ENCODE results near the gene PRKAR2A. TPM values are rescaled to one million over a fixed set of nuclear protein-coding genes. Genes with fewer than 3 reads are reported as not detected.

PRKAR2A gene
- total RNA-seq, 1 experiment from 2014 or later = 85.4 TPM

DNA sequence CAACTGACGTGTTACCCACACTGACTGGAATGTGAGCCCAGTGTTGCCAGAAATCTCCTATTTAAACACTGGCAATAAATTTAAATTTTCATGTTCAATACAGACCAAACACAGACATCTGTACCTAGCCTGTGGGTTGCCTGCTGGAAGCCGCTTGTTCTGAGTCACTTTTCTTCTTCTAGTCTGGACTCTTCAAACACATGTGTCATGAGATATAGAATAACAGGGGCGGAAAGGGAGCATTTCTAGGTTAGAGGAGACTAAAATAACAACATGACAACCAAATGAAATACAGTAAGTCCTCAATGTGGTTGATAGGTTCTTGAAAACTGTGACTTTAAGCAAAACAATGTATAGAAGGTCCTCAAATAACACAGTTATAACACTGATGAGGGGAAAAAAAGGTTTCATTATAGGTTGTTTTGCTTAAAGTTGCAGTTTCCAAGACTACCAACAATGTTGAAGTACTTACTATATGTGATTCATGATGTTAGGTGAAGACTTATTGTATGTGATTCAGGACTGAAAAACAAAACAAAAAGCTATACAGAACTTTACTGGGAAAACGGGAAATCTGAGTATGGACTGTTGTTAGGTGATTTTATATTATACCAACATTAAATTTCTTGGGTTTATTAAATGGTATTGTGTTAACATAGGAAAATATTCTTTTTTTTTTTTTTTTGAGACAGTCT lies 63.1 kb downstream of the PRKAR2A start:
- Histone ChIP-seq H3K4me3 (ENCODE audit: low read depth in 2 of 2, low read length in 2 of 2) (no peak overlapping the region), H3K4me1 (ENCODE audit: control insufficient read depth, insufficient read depth, low read length) (no peaks in the 10 kb centered on the region), H3K27ac (ENCODE audit: low read length) (no peak overlapping the region), H3K36me3 (ENCODE audit: control insufficient read depth, insufficient read depth, low read length) (no peaks in the 10 kb centered on the region), H3K27me3 (ENCODE audit: control insufficient read depth, insufficient read depth, low read length) (no peaks in the 10 kb centered on the region), H3K9me3 (ENCODE audit: control insufficient read depth, insufficient read depth, low read depth, low read length) (no peaks in the 10 kb centered on the region)
- intact Hi-C loops (cut with micrococcal nuclease; ENCODE audit: unreplicated experiment) (no loop called here), in situ Hi-C loops (cut with HindIII; ENCODE audit: low pct_unique_long_range_greater_than_20kb, low sequenced_read_pairs) (no loop called here)
- DNase-seq (ENCODE audit: low read depth, low spot score) = no peak
- ChIA-PET CTCF (no interaction called here), POLR2A (interaction anchor here (0.7 kb wide), 1 partner anchor 44 kb away, joined by 3 read pairs; no protein-coding TSS in a partner anchor)
- no TSS peak for BruUV-seq (replicated peaks)
- no peak for ATAC-seq
- TF ChIP-seq POLR2AphosphoS5 (IDR thresholded peaks at IDR 0.05; ENCODE audit: low read depth, low read length) = no peak

DNA sequence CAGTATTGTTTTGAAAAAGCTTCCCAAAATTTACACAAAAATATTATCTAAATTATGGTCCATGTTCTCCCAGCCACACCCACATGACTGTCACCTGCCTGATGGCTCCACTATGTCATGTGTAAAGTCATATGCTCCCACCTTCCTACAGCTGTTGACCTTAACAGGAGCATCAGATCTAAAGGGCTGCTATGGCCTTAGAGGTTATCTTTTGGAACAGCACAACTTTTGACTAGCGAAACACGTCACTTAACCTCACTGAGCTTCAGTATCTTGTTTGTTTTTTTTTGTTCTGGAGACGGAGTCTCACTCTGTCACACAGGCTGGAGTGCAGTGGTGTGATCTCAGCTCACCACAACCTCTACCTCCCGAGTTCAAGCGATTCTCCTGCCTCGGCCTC lies 64.4 kb downstream of the PRKAR2A start:
- Histone ChIP-seq H3K36me3 (ENCODE audit: control insufficient read depth, insufficient read depth, low read length) (no peaks in the 10 kb centered on the region), H3K4me1 (ENCODE audit: control insufficient read depth, insufficient read depth, low read length) (no peaks in the 10 kb centered on the region), H3K4me3 (ENCODE audit: low read depth in 2 of 2, low read length in 2 of 2) (no peak overlapping the region), H3K9me3 (ENCODE audit: control insufficient read depth, insufficient read depth, low read depth, low read length) (no peaks in the 10 kb centered on the region), H3K27me3 (ENCODE audit: control insufficient read depth, insufficient read depth, low read length) (no peaks in the 10 kb centered on the region), H3K27ac (ENCODE audit: low read length) (no peak overlapping the region)
- ChIA-PET POLR2A (no interaction called here), CTCF (no interaction called here)
- intact Hi-C loops (cut with micrococcal nuclease; ENCODE audit: unreplicated experiment) = no loop called here
- in situ Hi-C loops (cut with HindIII; ENCODE audit: low pct_unique_long_range_greater_than_20kb, low sequenced_read_pairs) = no loop called here
- ATAC-seq (no peak), DNase-seq (ENCODE audit: low read depth, low spot score) (no peak)
- no TSS peak for BruUV-seq (replicated peaks)
- no peak for TF ChIP-seq SIN3A (IDR thresholded peaks at IDR 0.05; ENCODE audit: borderline replicate concordance, insufficient read depth, low read depth, low read length)
- TF ChIP-seq, protein P1, sequence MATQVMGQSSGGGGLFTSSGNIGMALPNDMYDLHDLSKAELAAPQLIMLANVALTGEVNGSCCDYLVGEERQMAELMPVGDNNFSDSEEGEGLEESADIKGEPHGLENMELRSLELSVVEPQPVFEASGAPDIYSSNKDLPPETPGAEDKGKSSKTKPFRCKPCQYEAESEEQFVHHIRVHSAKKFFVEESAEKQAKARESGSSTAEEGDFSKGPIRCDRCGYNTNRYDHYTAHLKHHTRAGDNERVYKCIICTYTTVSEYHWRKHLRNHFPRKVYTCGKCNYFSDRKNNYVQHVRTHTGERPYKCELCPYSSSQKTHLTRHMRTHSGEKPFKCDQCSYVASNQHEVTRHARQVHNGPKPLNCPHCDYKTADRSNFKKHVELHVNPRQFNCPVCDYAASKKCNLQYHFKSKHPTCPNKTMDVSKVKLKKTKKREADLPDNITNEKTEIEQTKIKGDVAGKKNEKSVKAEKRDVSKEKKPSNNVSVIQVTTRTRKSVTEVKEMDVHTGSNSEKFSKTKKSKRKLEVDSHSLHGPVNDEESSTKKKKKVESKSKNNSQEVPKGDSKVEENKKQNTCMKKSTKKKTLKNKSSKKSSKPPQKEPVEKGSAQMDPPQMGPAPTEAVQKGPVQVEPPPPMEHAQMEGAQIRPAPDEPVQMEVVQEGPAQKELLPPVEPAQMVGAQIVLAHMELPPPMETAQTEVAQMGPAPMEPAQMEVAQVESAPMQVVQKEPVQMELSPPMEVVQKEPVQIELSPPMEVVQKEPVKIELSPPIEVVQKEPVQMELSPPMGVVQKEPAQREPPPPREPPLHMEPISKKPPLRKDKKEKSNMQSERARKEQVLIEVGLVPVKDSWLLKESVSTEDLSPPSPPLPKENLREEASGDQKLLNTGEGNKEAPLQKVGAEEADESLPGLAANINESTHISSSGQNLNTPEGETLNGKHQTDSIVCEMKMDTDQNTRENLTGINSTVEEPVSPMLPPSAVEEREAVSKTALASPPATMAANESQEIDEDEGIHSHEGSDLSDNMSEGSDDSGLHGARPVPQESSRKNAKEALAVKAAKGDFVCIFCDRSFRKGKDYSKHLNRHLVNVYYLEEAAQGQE (IDR thresholded peaks at IDR 0.05; ENCODE audit: insufficient read depth in 1 of 2, low read depth in 2 of 2, low read length in 1 of 2) = no peak
- TF ChIP-seq TCF7L2 (IDR thresholded peaks at IDR 0.05; ENCODE audit: low read depth, low read length) = no peak
- TF ChIP-seq, protein P2, sequence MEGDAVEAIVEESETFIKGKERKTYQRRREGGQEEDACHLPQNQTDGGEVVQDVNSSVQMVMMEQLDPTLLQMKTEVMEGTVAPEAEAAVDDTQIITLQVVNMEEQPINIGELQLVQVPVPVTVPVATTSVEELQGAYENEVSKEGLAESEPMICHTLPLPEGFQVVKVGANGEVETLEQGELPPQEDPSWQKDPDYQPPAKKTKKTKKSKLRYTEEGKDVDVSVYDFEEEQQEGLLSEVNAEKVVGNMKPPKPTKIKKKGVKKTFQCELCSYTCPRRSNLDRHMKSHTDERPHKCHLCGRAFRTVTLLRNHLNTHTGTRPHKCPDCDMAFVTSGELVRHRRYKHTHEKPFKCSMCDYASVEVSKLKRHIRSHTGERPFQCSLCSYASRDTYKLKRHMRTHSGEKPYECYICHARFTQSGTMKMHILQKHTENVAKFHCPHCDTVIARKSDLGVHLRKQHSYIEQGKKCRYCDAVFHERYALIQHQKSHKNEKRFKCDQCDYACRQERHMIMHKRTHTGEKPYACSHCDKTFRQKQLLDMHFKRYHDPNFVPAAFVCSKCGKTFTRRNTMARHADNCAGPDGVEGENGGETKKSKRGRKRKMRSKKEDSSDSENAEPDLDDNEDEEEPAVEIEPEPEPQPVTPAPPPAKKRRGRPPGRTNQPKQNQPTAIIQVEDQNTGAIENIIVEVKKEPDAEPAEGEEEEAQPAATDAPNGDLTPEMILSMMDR (IDR thresholded peaks at IDR 0.05) = no peak
- no peak for TF ChIP-seq POLR2AphosphoS5 (IDR thresholded peaks at IDR 0.05; ENCODE audit: low read depth, low read length)

DNA sequence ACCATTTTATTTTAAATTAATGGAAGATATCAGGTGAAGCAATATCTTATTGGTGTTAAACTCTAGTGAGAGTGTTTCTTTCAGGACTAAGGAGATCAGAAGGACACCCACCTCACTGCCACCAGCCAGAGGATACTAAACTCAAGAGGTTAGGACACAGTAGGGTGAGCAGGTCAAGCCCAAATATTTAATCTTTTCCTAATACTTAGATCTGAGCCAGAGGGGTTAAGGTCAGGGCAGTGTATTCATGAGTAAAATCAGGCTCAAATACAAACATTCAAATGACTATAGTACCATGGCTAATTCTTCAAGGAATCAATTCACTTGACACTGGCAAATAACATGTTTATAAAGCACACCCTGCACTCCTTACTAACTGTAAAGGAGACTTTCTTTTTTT lies 65.6 kb downstream of the PRKAR2A start:
- intact Hi-C loops (cut with micrococcal nuclease; ENCODE audit: unreplicated experiment) (no loop called here), in situ Hi-C loops (cut with HindIII; ENCODE audit: low pct_unique_long_range_greater_than_20kb, low sequenced_read_pairs) (no loop called here)
- no peaks in the 10 kb centered on the region for H3K4me1 ChIP-seq (ENCODE audit: control insufficient read depth, insufficient read depth, low read length)
- ChIA-PET CTCF (no interaction called here), POLR2A (no interaction called here)
- DNase-seq (ENCODE audit: low read depth, low spot score) = no peak
- no peaks in the 10 kb centered on the region for H3K27me3 ChIP-seq (ENCODE audit: control insufficient read depth, insufficient read depth, low read length)
- no peak for ATAC-seq
- H3K27ac ChIP-seq (ENCODE audit: low read length) = no peak overlapping the region
- TF ChIP-seq POLR2AphosphoS5 (IDR thresholded peaks at IDR 0.05; ENCODE audit: low read depth, low read length) (no peak), TCF7L2 (IDR thresholded peaks at IDR 0.05; ENCODE audit: low read depth, low read length) (no peak), SIN3A (IDR thresholded peaks at IDR 0.05; ENCODE audit: borderline replicate concordance, insufficient read depth, low read depth, low read length) (no peak)
- TF ChIP-seq, protein P1 (IDR thresholded peaks at IDR 0.05; ENCODE audit: insufficient read depth in 1 of 2, low read depth in 2 of 2, low read length in 1 of 2) = no peak
- TF ChIP-seq, protein P2 (IDR thresholded peaks at IDR 0.05) = no peak
- H3K9me3 ChIP-seq (ENCODE audit: control insufficient read depth, insufficient read depth, low read depth, low read length) = no peaks in the 10 kb centered on the region
- no peak overlapping the region for H3K4me3 ChIP-seq (ENCODE audit: low read depth in 2 of 2, low read length in 2 of 2)
- no TSS peak for BruUV-seq (replicated peaks)
- H3K36me3 ChIP-seq (ENCODE audit: control insufficient read depth, insufficient read depth, low read length) = no peaks in the 10 kb centered on the region

All from Panc1 (cell line).